ENCODE data around the gene CGB8. TPM values are rescaled to one million over a fixed set of nuclear protein-coding genes. Genes with fewer than 3 reads are reported as not detected.

The CGB8 gene
- total and polyA plus RNA-seq, 10 of the 15 experiments (the other 5 are each of a cell fraction or from before 2014, with no cell fraction given): not detected

DNA sequence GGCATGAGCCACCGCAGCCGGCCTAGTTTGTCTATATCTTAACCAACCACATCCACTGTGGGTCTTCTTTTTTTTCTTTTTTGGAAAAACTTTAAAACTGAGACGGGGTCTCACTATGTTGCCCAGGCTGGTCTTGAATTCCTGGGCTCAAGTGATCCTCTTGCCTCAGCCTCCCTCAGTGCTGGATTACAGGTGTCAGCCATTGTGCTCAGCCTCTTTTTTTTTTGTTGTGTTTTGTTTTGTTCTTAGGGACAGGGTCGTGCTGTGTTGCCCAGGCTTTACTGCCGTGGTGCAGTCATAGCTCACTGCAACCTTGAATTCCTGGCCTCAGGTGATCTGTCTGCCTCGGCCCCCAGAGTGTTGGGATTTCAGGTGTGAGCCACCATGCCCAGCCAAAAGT is 43.8 kb upstream of the CGB8 start (continued):
- TF ChIP-seq BCL3 (IDR thresholded peaks at IDR 0.05; ENCODE audit: borderline replicate concordance, insufficient read depth, low read depth, low read length, poor library complexity, severe bottlenecking) (no peak), PML (IDR thresholded peaks at IDR 0.05; ENCODE audit: low read length) (no peak), IRF5 (IDR thresholded peaks at IDR 0.05; ENCODE audit: borderline replicate concordance) (no peak), PRDM15 (CRISPR knock-in tag; IDR thresholded peaks at IDR 0.05) (no peak), ZNF274 (IDR thresholded peaks at IDR 0.05; ENCODE audit: insufficient read depth, insufficient read length) (no peak)

Measured in GM12878 (cell line).